ENCODE results near the gene MTOR. TPM values are rescaled to one million over a fixed set of nuclear protein-coding genes. Genes with fewer than 3 reads are reported as not detected.
A peak's percentile ranks its signal among the peaks of the same experiment; 100 is the strongest.

The MTOR gene
- total and polyA plus RNA-seq, 10 of the 15 experiments (the other 5 are each of a cell fraction or from before 2014, with no cell fraction given): 6.6 to 41.8 (median 29.8) TPM

- Histone ChIP-seq H4K20me1 (ENCODE audit: control insufficient read depth, insufficient read depth) (no peaks in the 10 kb centered on the region; the same call in 1 of the 2 replicates), H3K27ac (ENCODE audit: control insufficient read depth, insufficient read depth) (no peak overlapping the region), H3K4me2 (ENCODE audit: control insufficient read depth, insufficient read depth) (no peak overlapping the region), H2AFZ (ENCODE audit: control insufficient read depth, low read depth, low read length) (no peak overlapping the region), H3K9me3 (replicated peaks; ENCODE audit: control insufficient read depth, insufficient read depth, low read length) (no peaks in the 10 kb centered on the region), H3K4me1 (ENCODE audit: control insufficient read depth, insufficient read depth, low read length) (no peaks in the 10 kb centered on the region), H3K4me3 (no peak overlapping the region), H3K79me2 (ENCODE audit: control insufficient read depth, insufficient read depth, low read length) (no peaks in the 10 kb centered on the region), H3K27me3 (replicated peaks in 1 of 2; ENCODE audit: control insufficient read depth in 2 of 2, insufficient read depth in 2 of 2, low read length in 1 of 2) (no peaks in the 10 kb centered on the region), H3K9ac (ENCODE audit: control insufficient read depth, insufficient read depth, low read length) (no peak overlapping the region), H3K36me3 (ENCODE audit: control insufficient read depth in 2 of 2, insufficient read depth in 2 of 2, low read length in 1 of 2) (peaks cover 7 to 23% of the 10 kb centered on the region in 2 experiments; a peak in 3 of 4 replicates)
- ChIA-PET CTCF (interaction anchor here (1.8 kb wide), 1 partner anchor 113 kb away, joined by 4 read pairs; no protein-coding TSS in a partner anchor), RAD21 (ENCODE audit: unreplicated experiment) (no interaction called here), SMC1A (ENCODE audit: uncharacterized antibody, unreplicated experiment) (interaction anchor here (1.2 kb wide), 1 partner anchor 113 kb away, joined by 5 read pairs; no protein-coding TSS in a partner anchor), POLR2A (interaction anchor here (0.5 kb wide), 1 partner anchor 112 kb away, joined by 4 read pairs; no protein-coding TSS in a partner anchor)
- peak; percentile 63; the same call in 1 of the 2 replicates for TF ChIP-seq SPI1 (IDR thresholded peaks at IDR 0.05; ENCODE audit: borderline replicate concordance, insufficient read depth, low read depth, low read length)
- TF ChIP-seq, protein P1, sequence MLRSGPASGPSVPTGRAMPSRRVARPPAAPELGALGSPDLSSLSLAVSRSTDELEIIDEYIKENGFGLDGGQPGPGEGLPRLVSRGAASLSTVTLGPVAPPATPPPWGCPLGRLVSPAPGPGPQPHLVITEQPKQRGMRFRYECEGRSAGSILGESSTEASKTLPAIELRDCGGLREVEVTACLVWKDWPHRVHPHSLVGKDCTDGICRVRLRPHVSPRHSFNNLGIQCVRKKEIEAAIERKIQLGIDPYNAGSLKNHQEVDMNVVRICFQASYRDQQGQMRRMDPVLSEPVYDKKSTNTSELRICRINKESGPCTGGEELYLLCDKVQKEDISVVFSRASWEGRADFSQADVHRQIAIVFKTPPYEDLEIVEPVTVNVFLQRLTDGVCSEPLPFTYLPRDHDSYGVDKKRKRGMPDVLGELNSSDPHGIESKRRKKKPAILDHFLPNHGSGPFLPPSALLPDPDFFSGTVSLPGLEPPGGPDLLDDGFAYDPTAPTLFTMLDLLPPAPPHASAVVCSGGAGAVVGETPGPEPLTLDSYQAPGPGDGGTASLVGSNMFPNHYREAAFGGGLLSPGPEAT (IDR thresholded peaks at IDR 0.05; ENCODE audit: low read depth): no peak
- no peak for ATAC-seq
- no TSS peak for BruUV-seq (replicated peaks)
- DNase-seq (ENCODE audit: low read depth, low spot score): no peak
- no peak for FAIRE-seq
- in situ Hi-C loops (cut with MboI) (no loop called here), intact Hi-C loops (cut with micrococcal nuclease; ENCODE audit: unreplicated experiment) (no loop called here)
- 100% methylated on average over 5 of the region's 5 CpGs for WGBS (ENCODE audit: insufficient coverage, insufficient replicate concordance, low lambda C conversion rate, missing lambda C conversion rate)
Measured at GRCh38 chr1:11151114-11151513, 111.2 kb downstream of the MTOR start.

DNA sequence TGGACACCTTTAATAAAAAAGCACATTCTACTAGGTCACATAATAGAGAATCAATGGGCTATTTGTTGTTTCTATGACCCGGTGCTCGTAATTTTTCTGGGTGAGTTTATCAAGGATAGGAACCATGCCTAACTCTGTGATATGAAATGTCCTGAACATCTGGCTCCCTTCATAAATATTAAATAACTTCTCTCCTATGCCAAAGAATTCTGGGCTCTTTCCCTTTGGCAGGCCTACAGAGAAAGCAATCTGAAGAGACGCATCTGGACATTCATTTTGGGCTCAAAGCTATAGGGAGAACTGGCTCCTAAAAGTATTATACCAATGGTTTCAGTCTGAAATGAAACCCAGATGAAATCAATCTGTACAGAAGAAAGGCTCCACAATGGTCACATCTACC lies 112.0 kb downstream of the MTOR start:
- no peaks in the 10 kb centered on the region for H3K9me3 ChIP-seq (replicated peaks; ENCODE audit: control insufficient read depth, insufficient read depth, low read length)
- 94% methylated on average over 3 of the region's 3 CpGs for WGBS (ENCODE audit: insufficient coverage, insufficient replicate concordance, low lambda C conversion rate, missing lambda C conversion rate)
- ChIA-PET SMC1A (ENCODE audit: uncharacterized antibody, unreplicated experiment) (interaction anchor here (1.2 kb wide), 1 partner anchor 113 kb away, joined by 5 read pairs; no protein-coding TSS in a partner anchor), RAD21 (ENCODE audit: unreplicated experiment) (no interaction called here), POLR2A (no interaction called here), CTCF (interaction anchor here (1.8 kb wide), 1 partner anchor 112 kb away, joined by 4 read pairs; no protein-coding TSS in a partner anchor)
- no peak overlapping the region for H2AFZ ChIP-seq (ENCODE audit: control insufficient read depth, low read depth, low read length)
- no peak overlapping the region for H3K9ac ChIP-seq (ENCODE audit: control insufficient read depth, insufficient read depth, low read length)
- no peak for ATAC-seq
- intact Hi-C loops (cut with micrococcal nuclease; ENCODE audit: unreplicated experiment): no loop called here
- no TSS peak for BruUV-seq (replicated peaks)
- no peak overlapping the region for H3K27ac ChIP-seq (ENCODE audit: control insufficient read depth, insufficient read depth)
- no peaks in the 10 kb centered on the region for H3K4me1 ChIP-seq (ENCODE audit: control insufficient read depth, insufficient read depth, low read length)
- H3K27me3 ChIP-seq (replicated peaks in 1 of 2; ENCODE audit: control insufficient read depth in 2 of 2, insufficient read depth in 2 of 2, low read length in 1 of 2): no peaks in the 10 kb centered on the region
- no peaks in the 10 kb centered on the region for H3K79me2 ChIP-seq (ENCODE audit: control insufficient read depth, insufficient read depth, low read length)
- H3K4me3 ChIP-seq: no peak overlapping the region
- in situ Hi-C loops (cut with MboI): no loop called here
- no peaks in the 10 kb centered on the region; the same call in 1 of the 2 replicates for H4K20me1 ChIP-seq (ENCODE audit: control insufficient read depth, insufficient read depth)
- no peak overlapping the region for H3K4me2 ChIP-seq (ENCODE audit: control insufficient read depth, insufficient read depth)
- DNase-seq (ENCODE audit: low read depth, low spot score): no peak
- FAIRE-seq: no peak
- TF ChIP-seq ELK1 (IDR thresholded peaks at IDR 0.05; ENCODE audit: low read depth, low read length) (no peak), NFYB (IDR thresholded peaks at IDR 0.05; ENCODE audit: insufficient read depth, low read depth, low read length) (no peak), POU2F2 (IDR thresholded peaks at IDR 0.05; ENCODE audit: borderline replicate concordance, low read depth, low read length) (no peak), IRF3 (IDR thresholded peaks at IDR 0.05) (no peak), PAX5 (IDR thresholded peaks at IDR 0.05; ENCODE audit: borderline replicate concordance, low read depth, low read length) (no peak), PAX8 (IDR thresholded peaks at IDR 0.05) (no peak), CEBPB (IDR thresholded peaks at IDR 0.05; ENCODE audit: borderline replicate concordance in 1 of 2, low read depth in 2 of 2, low read length in 2 of 2) (no peak), IRF4 (IDR thresholded peaks at IDR 0.05; ENCODE audit: low read depth, low read length) (no peak), IKZF1 (conservative IDR thresholded peaks at IDR 0.05) (no peak)
- peaks cover 7 to 23% of the 10 kb centered on the region in 2 experiments; a peak in 3 of 4 replicates for H3K36me3 ChIP-seq (ENCODE audit: control insufficient read depth in 2 of 2, insufficient read depth in 2 of 2, low read length in 1 of 2)
